KMS-11 (cell line): ENCODE data around the gene DDAH1.

Experiments used
- H2AFZ ChIP-seq: fragments of 200-600 bp; sonication (generic); 2 replicates; pipeline ENCODE4 v1.6.1; 2016; ENCODE audit warnings: antibody characterized with exemption, mixed run types, low read depth
- H3K27ac ChIP-seq: fragments of 200-600 bp; sonication (generic); 2 replicates; pipeline ENCODE4 v1.6.1; 2016; ENCODE audit warnings: mild to moderate bottlenecking, mixed run types
- H3K27me3 ChIP-seq: fragments of 200-600 bp; sonication (generic); 2 replicates; pipeline ENCODE4 v1.6.1; 2017; ENCODE audit warnings: mild to moderate bottlenecking, low read depth, mixed run types, moderate library complexity; ENCODE audit not compliant: insufficient read depth
- H3K36me3 ChIP-seq: fragments of 200-600 bp; sonication (generic); 2 replicates; pipeline ENCODE4 v1.6.1; 2017; ENCODE audit warnings: mild to moderate bottlenecking, mixed run types; ENCODE audit not compliant: insufficient read depth
- H3K4me1 ChIP-seq: fragments of 200-600 bp; sonication (generic); 2 replicates; pipeline ENCODE4 v1.6.1; 2016; ENCODE audit warnings: mild to moderate bottlenecking, low read depth, mixed run types; ENCODE audit not compliant: poor library complexity, severe bottlenecking
- H3K4me2 ChIP-seq: fragments of 200-600 bp; sonication (generic); 2 replicates; pipeline ENCODE4 v1.7.0; 2016; ENCODE audit warnings: mild to moderate bottlenecking, mixed run types
- H3K4me3 ChIP-seq: fragments of 200-600 bp; sonication (generic); IDR thresholded peaks from 2 replicates; pipeline ENCODE4 v1.6.1; 2017; ENCODE audit warnings: low read depth, low read length, mixed read lengths; ENCODE audit not compliant: insufficient read depth
- H3K79me2 ChIP-seq: fragments of 200-600 bp; sonication (generic); 2 replicates; pipeline ENCODE4 v1.6.1; 2016; ENCODE audit warnings: low read depth, mixed run types; ENCODE audit not compliant: insufficient read depth
- H3K9ac ChIP-seq: fragments of 200-600 bp; sonication (generic); 2 replicates; pipeline ENCODE4 v1.6.1; 2016; ENCODE audit warnings: mild to moderate bottlenecking, mixed run types
- H4K20me1 ChIP-seq: fragments of 200-600 bp; sonication (generic); 2 replicates; pipeline ENCODE4 v1.6.1; 2016; ENCODE audit warnings: mild to moderate bottlenecking, mixed run types; ENCODE audit not compliant: insufficient read depth
- CTCF ChIP-seq: fragments of 200-600 bp; sonication (generic); conservative IDR thresholded peaks from 2 replicates; pipeline ENCODE4 v1.6.1; 2017; ENCODE audit warnings: low read depth, mild to moderate bottlenecking, antibody characterized with exemption, low read length, moderate library complexity, mixed read lengths

DDAH1 gene

GRCh38 chr1:85320371-85321131 is 144.4 kb downstream of the DDAH1 start:
- H4K20me1 ChIP-seq, result no peaks in the 10 kb centered on the region
- TF ChIP-seq CTCF, result no peak
- H3K4me2 ChIP-seq, result no peak overlapping the region
- no peak overlapping the region for H3K4me3 ChIP-seq
- H3K27me3 ChIP-seq, result no peaks in the 10 kb centered on the region
- no peaks in the 10 kb centered on the region for H3K79me2 ChIP-seq
- H3K4me1 ChIP-seq, result peaks cover 11% of the 10 kb centered on the region
- H3K36me3 ChIP-seq, result no peaks in the 10 kb centered on the region
- H3K9ac ChIP-seq, result no peak overlapping the region
- H2AFZ ChIP-seq, result no peak overlapping the region
- H3K27ac ChIP-seq, result no peak overlapping the region

- Histone ChIP-seq H3K27ac (no peak overlapping the region), H3K9ac (no peak overlapping the region), H2AFZ (no peak overlapping the region), H3K79me2 (no peaks in the 10 kb centered on the region), H3K4me1 (peaks cover 11% of the 10 kb centered on the region), H4K20me1 (no peaks in the 10 kb centered on the region), H3K27me3 (no peaks in the 10 kb centered on the region), H3K4me2 (no peak overlapping the region), H3K36me3 (no peaks in the 10 kb centered on the region), H3K4me3 (no peak overlapping the region)
- no peak for TF ChIP-seq CTCF
These were observed 145.0 kb downstream of the DDAH1 start for GRCh38 chr1:85319931-85320330.

DNA sequence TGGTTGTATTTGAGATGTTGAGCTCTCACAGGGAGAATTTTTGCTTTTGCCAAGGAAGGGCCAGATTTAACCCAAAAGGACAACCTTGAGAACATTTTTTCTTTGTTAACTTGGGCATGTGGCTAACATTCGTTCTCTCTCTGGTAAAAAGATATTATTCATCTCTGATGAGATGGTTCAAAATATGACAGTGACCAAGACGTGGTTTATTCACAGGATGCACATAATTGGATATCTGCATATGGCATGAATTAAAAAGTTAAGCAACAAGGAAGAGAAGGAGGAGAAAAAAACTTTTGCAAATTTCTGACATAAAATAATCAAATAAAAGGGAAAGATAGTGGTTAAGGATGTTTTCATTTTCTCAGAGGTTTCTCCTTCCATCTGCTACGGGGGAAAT is 145.5 kb downstream of the DDAH1 start:
- peaks cover 11% of the 10 kb centered on the region for H3K4me1 ChIP-seq
- H3K27me3 ChIP-seq, result no peaks in the 10 kb centered on the region
- no peak overlapping the region for H3K9ac ChIP-seq
- H3K79me2 ChIP-seq, result no peaks in the 10 kb centered on the region
- H3K36me3 ChIP-seq, result no peaks in the 10 kb centered on the region
- no peak overlapping the region for H3K27ac ChIP-seq
- no peak overlapping the region for H3K4me3 ChIP-seq
- no peak overlapping the region for H2AFZ ChIP-seq
- H3K4me2 ChIP-seq, result no peak overlapping the region
- TF ChIP-seq CTCF, result no peak
- no peaks in the 10 kb centered on the region for H4K20me1 ChIP-seq

DNA sequence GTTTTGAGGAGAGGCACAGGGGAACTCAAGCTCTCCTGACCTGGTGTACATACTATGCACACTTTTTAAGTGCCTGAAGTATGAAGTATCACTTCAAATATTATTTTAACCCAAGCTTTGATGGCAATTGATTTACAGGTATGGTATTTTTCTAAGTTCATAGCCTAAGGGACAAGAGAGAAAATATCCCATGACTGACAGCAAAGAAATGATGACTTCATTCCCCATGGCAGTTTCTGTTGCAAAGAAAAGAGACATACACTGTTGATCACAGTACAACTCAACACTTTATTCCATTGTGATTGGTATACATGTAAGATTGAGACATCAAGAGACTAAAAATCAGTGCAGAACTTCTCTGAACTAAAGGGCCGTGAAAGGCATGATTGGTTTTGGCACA is 146.7 kb downstream of the DDAH1 start:
- no peak for TF ChIP-seq CTCF
- no peaks in the 10 kb centered on the region for H3K36me3 ChIP-seq

More for the DNA sequence above, 146.7 kb downstream of the DDAH1 start:
- H2AFZ ChIP-seq, result no peak overlapping the region
- no peak overlapping the region for H3K27ac ChIP-seq
- no peaks in the 10 kb centered on the region for H4K20me1 ChIP-seq
- H3K4me1 ChIP-seq, result peaks cover 11% of the 10 kb centered on the region
- H3K4me3 ChIP-seq, result no peak overlapping the region
- no peaks in the 10 kb centered on the region for H3K27me3 ChIP-seq
- no peaks in the 10 kb centered on the region for H3K79me2 ChIP-seq
- H3K4me2 ChIP-seq, result no peak overlapping the region
- H3K9ac ChIP-seq, result no peak overlapping the region
